Activated T-helper 9 cell treated with anti-CD3 and anti-CD28 coated beads, Interleukin-2, amount 50 U/mL, for 16 hours (primary cell): Measurements from ENCODE around the gene TUT1.
"Not testable (repeated sequence)": the region's sequence is repeated elsewhere in the genome, so short reads cannot be mapped to it uniquely, and the experiment has no call there.

Source experiments
- DNase-seq: peaks from one replicate; pipeline ENCODE4 v3.0.0-alpha.2; 2020; ENCODE audit warnings: low read depth

TUT1 gene

GRCh38 chr11:62575837-62576236, 15.5 kb downstream of the TUT1 start:
- no peak for DNase-seq

GRCh38 chr11:62575156-62575555, 16.2 kb downstream of the TUT1 start:
- DNase-seq: no peak

GRCh38 chr11:62574363-62575071, 16.8 kb downstream of the TUT1 start:
- DNase-seq: no peak

GRCh38 chr11:62573592-62574362, 17.5 kb downstream of the TUT1 start, which contains the start of gene EEF1G:
EEF1G (minus strand) TSS chr11:62573891; CDS start chr11:62573842, 49 bp downstream.
- DNase-seq: peak; percentile 96

GRCh38 chr11:62573006-62573591, 18.2 kb downstream of the TUT1 start:
- DNase-seq: no peak

GRCh38 chr11:62572431-62572830, 18.9 kb downstream of the TUT1 start:
- DNase-seq: no peak

GRCh38 chr11:62571493-62571892, 19.8 kb downstream of the TUT1 start:
- not testable (repeated sequence) for DNase-seq

- not testable (repeated sequence) for DNase-seq
Observed at GRCh38 chr11:62570903-62571302, 20.4 kb downstream of the TUT1 start.

- no peak for DNase-seq
Observed at GRCh38 chr11:62569611-62570010, 21.7 kb downstream of the TUT1 start.

- no peak for DNase-seq
Observed at GRCh38 chr11:62567018-62567633, 24.2 kb downstream of the TUT1 start.

- DNase-seq: no peak
Observed at GRCh38 chr11:62566247-62566646, 25.1 kb downstream of the TUT1 start.

GRCh38 chr11:62565100-62565802, 26.1 kb downstream of the TUT1 start:
- no peak for DNase-seq

GRCh38 chr11:62561677-62562230, 29.6 kb downstream of the TUT1 start:
- not testable (repeated sequence) for DNase-seq

GRCh38 chr11:62560566-62561103, 30.7 kb downstream of the TUT1 start:
- DNase-seq: peak; percentile 73

- not testable (repeated sequence) for DNase-seq
Observed at GRCh38 chr11:62559626-62560025, 31.7 kb downstream of the TUT1 start.

GRCh38 chr11:62559204-62559603, 32.1 kb downstream of the TUT1 start:
- no peak for DNase-seq

- DNase-seq: no peak
Observed at GRCh38 chr11:62558669-62559068, 32.7 kb downstream of the TUT1 start.

GRCh38 chr11:62556875-62557631, 34.3 kb downstream of the TUT1 start:
- no peak for DNase-seq

- DNase-seq: peak; percentile 60
Observed at GRCh38 chr11:62556108-62556874, 35.0 kb downstream of the TUT1 start.
